Prostate gland (tissue), 2 donors: ENCODE data around the gene CHMP3.
"Not testable (repeated sequence)": the region's sequence is repeated elsewhere in the genome, so short reads cannot be mapped to it uniquely, and the experiment has no call there.

ENCODE experiments used
- CTCF ChIP-seq, 4 experiments: fragments of 200-600 bp in 2 of 4; fragments of 450-650 bp in 2 of 4; sonication (generic) in 2 of 4; IDR thresholded peaks; 1 replicate in 3 of 4; 2 replicates in 1 of 4; pipeline ENCODE4 v1.5.1; 2016 to 2019; ENCODE audit warnings: antibody characterized with exemption in 4 of 4, mild to moderate bottlenecking in 2 of 4, moderate library complexity in 2 of 4
- POLR2A ChIP-seq: fragments of 450-650 bp; IDR thresholded peaks from one replicate; pipeline ENCODE4 v1.6.1; 2016; ENCODE audit warnings: antibody characterized with exemption, mild to moderate bottlenecking

- TF ChIP-seq CTCF (IDR thresholded peaks at IDR 0.05); POLR2A: not testable (repeated sequence)
Measured at GRCh38 chr2:86548165-86548912, 14.9 kb downstream of the CHMP3 start.
